ELR (cell line): Measurements from ENCODE around the gene TSPAN11.
"Not testable (repeated sequence)": the region's sequence is repeated elsewhere in the genome, so short reads cannot be mapped to it uniquely, and the experiment has no call there.

Source experiments
- DNase-seq: peaks from one replicate; pipeline ENCODE4 v3.0.0-alpha.2; 2015; ENCODE audit warnings: low read depth

The TSPAN11 gene, protein sequence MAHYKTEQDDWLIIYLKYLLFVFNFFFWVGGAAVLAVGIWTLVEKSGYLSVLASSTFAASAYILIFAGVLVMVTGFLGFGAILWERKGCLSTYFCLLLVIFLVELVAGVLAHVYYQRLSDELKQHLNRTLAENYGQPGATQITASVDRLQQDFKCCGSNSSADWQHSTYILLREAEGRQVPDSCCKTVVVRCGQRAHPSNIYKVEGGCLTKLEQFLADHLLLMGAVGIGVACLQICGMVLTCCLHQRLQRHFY

DNA sequence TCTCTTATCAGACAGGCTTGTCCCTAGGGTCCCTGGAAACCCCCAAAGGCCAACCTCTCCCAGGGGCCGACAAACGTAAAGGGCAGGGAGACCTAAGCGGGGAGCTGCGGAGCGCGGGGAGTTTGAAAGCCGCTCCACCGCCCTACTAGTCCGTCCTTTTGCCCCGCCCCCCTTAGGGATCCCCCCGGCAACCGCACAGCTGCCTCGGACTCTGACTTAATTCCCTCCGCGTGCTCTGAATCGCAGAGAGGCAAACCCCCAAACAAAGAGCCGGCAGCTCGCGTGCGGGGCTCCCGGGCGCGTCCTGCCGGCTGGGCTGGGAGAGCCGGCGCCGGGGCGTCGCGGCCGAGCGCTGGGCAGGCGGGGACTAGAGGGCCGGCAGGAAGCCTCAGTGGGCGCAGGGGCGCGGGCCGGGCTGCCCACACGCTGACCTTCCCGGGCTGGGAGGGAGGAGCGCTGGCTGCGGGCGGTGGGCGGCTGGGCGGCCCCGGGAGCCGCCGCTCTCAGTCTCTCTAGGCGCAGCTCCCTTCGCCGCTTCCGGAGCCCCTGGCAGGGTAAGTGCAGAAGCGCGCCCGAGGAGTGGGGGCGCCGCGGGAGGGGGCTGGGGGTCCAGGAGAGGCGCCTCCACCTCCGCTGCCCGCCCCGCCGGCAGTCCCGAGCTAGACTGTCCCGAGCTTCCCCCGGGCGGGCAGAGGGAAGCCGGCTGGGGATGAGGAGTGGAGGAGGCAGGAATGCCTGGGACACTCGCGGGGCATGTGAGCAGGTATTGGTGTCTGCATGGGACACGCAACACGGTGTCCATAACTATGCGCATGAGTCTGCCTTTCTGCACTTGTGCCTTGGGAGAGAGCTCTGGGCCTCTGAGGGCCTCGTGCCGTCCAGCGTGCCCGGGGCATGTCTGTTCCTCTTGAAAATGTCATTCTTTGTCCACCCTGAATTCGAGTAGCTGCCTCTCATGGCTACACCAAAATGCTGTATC, at the start of gene TSPAN11:
TSS of gene TSPAN11 (plus strand) at position 506 of the 979 bp plus-strand sequence. CDS start 27,244 bp downstream, outside the sequence.
- peak; percentile 12 for DNase-seq

DNA sequence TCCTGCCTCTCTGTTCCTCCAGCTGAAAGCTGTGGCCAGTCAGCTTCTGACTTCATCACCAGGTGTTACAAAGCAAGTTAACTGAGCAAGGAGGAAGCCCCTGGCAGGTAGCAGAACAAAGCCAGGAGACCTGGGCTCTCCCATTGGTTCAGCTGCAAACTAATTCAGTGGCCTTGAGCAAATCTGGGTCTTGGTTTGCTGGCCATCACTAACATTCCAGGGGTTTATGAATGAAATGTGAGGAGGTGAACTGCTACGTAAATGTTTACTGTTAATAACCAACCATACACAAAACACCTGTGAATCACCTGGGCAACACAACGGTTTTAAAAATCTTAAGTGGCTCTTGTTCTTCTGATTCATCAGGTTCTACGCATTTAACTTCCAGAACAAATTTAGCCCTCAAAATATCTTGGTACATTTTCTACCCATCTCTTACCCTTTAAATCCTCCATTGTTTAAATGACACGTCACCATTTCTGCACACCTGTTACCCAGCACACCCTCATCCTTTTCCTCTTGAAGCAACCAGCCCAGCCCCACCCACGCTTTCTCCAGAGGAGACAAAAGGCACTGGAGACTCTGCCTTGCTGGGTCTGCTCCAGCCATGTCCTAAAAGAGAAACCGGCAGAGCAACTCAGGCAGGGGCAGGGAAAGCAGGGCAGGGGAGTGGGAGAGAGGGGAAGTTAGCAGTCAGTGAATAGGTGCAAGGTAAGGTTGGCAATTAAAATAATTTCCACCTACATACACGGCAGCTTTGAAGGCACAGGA, 49.3 kb upstream of the TSPAN11 start:
- no peak for DNase-seq

DNA sequence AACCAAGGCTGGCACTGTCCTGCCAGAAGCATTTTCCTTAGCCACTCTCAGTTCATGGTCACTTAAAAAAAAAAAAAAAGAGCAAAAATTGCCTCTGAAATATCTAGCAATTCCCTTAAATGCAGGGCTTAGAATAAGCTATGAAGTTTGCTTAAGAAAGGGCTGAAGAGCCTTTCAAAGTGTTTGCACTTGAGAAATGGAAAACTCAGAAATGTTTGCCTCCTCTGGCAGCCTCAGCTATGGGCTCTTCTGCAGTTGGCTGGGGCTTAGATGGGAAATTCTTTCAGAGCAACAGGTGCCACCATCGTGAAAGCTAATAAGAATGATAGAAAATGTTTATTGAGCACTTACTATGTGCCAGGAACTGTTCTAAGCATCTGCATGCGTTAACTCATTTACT, 48.5 kb upstream of the TSPAN11 start:
- DNase-seq, result no peak

DNA sequence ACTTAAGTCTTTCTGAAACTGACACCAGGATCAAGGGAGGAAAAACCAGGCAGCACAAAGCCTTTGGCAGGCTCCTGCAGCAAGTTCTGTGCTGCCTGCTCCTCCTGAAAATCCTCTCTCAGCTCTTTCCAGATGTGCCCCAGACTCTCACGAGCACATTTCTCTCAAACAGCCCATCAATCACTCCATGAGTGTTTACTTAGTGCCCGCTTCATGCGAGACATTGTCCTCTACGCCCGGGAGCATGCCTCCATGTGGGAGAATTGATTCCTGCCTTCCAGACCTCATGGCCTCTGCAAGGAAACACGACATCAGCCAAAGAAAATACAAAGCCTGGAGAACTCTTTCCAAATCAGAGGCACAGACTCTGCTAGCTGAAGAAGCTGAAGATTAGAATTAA, 46.5 kb upstream of the TSPAN11 start:
- DNase-seq, result no peak

DNA sequence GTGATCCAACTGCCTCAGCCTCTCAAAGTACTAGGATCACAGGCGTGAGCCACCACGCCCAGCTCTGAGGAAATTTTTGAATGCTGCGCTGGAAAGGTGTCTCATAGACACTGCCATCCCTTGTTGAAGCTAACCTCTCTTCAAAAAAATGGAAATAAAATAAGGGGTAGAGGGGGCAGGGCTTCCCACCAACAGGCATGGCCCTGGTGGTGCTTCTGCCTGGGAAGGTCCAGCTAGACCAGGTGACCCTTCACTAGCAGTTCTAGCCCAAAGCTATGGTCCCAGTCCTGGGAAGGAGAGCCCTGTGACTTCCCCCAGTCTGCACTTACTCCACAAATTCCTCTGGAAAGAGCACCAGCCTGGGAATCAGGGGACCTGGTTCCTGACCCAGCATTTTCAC, 45.7 kb upstream of the TSPAN11 start:
- no peak for DNase-seq

DNA sequence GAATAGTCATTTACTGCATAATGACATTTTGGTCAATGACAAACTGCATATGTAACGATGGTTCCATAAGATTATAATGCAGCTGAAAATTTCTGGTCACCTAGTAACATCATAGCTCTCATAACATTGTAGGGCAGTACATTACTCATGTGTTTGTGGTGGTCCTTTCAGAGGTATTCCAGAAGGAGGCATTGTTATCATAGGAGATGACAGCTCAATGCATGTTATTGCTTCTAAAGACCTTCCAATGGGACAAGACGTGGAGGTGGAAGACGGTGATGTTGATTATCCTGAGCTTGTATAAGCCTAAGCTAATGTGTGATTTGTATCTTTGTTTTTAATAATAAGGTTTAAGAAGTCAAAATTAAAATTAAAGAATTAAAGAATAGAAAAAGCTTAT, 43.8 kb upstream of the TSPAN11 start:
- DNase-seq, result no peak

DNA sequence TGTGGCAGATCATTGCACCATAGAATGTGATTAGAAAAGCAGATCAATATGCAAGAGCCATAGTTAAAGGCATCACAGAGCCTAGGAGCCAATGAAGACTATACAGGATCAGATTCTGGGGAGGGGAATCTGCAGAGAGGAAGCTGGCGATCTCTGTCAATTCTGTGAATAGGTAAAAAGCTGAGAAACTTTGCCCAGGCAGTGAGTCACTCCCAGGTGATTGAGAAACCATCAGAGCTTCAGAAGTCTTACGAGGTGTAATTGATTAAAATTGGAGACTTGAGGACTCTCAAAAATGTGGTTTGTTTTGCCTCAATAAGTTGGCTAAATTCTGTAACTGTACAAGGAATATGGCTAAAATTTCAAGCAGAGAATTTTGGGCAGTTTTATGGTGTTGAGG, 41.7 kb upstream of the TSPAN11 start:
- DNase-seq, result no peak

DNA sequence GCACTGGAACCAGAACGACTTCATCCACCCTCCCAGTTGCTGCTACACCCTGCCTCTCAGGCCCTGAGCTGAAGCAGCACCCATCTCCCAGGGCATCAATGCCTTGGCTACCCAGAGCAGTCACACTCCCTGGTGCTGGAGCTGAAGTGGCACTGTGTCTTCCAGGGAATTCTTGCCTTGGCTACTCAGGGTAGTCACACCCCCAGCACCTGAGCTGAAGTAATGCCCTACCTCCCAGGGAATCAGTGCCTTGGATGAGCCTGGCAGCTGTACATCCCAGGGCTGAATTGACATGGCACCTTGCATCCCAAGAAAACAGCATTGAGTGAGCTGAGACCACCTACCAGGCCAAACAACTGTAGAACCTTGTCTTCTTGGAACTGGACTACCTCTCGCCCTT, 41.2 kb upstream of the TSPAN11 start:
- no peak for DNase-seq

DNA sequence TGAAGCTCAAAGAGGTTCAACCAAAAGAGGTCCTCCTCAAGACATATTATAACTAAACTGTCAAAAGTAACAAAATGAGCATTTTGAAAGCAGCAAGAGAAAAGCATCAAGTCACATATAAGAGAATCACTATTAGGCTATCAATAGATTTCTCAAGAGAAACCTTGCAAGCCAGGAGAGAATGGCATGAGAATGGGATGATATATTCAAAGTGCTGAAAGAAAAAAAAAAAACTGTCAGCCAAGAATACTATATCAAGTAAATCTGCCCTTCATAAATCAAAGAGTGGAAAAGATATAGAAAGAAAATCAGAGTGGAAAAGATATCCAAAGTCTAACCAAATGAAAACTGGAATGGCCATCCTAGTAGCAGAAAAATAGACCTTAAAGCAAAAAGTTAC, 39.3 kb upstream of the TSPAN11 start:
- DNase-seq, result no peak

DNA sequence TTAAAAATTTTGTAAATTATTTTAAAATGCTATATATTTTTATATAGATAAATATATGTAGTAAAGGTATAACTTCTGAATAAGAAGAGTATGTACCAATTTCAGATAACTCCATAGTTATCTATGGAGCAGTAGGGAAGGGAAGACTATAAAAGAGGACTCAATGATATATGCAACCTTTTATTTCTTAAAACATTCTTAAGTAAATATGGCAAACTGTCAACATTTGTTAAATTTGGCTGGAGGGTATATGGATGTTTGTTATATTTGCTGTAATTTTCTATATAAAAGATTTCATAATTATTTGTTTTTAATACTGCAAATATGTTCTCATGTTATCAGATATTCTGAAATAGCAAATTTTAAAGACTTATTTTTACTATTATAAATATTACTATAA, 38.3 kb upstream of the TSPAN11 start:
- DNase-seq, result no peak

DNA sequence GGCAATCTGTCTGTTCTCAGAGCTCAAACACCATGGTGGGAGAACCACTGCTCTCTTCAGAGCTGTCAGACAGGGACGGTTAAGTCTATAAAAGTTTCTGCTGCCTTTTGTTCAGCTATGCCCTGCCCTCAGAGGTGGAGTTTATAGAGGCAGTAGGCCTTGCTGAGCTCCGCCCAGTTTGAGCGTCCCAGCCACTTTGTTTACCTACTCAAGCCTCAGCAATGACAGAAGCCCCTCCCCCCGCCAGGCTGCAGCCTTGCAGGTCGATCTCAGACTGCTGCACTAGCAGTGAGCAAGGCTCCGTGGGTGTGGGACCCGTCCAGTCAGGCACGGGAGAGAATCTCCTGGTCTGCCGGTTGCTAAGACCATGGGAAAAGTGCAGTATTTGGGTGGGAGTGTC, 32.0 kb upstream of the TSPAN11 start:
- DNase-seq, result not testable (repeated sequence)

DNA sequence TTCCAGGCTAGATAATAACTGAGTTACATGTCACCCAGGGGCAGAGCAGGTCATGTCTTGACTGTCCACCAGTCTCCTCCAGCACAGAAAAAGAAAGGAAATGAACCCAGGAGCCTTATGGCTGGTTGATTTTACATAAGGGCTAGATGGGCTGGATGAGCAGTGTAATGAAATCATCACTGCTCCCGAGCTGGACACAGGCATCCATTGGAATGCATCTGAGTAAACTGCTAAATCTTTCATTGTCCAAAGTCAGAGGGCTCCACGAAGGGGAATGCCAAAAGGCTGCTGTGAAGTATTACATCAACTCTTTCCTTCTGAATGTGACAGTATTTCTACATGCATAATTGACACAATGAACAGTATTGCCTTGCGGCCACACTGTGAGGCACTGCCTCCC, 30.1 kb upstream of the TSPAN11 start:
- DNase-seq, result no peak

DNA sequence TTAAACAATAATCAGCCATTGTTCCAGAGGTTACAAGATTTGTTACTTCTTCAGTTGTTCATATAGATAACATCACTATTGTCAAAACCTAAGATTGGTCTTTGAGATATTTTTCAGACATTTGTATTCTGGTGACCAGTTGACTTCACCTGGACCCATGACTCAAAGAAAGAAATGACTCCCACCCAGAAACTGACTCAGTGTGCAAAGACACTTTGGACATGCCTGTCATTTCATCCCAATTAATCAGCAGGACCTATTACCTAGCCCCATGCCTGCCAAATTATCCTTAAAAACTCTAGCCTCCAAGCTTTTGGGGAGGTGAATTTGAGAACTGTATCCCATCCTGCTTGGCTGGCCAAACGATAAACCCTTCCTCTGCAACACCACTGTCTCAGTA, 27.7 kb upstream of the TSPAN11 start:
- no peak for DNase-seq

DNA sequence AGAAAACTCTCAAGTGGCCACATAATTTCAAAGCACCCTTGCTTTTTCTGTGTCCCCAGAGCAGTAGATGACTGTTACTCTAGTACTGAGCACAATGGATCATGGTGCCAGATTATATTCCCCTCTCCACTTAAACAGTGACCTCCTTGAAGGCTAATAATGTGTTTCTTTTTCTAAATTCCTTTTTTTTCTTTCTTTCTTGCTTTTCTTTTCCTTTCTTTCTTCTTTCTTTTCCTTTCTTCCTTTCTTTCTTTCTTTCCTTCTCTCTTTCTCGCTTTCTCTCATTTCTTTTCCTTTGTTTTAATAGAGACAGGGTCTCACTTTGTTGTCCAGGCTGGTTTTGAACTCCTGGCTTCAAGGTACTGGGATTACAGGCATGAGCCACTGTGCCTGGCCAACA, 26.2 kb upstream of the TSPAN11 start:
- no peak for DNase-seq

DNA sequence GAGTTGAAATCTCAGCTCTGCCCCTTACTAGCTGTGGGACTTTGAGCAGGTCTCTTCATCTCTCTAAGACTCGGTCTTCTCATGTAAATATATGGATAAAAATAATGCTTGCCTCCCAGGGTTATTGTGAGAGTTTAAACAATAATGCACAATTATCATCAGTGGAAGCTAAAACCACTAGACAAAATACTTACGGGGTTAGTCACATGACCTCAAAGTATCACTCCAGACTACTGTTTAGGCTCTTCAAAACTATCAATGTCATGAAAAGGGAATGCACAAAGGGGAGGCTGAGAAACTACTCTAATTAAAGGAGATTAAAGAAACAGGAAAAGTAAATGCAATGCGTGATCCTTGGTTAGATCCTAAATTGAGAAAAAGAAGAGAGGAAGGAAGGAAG, 24.5 kb upstream of the TSPAN11 start:
- no peak for DNase-seq

DNA sequence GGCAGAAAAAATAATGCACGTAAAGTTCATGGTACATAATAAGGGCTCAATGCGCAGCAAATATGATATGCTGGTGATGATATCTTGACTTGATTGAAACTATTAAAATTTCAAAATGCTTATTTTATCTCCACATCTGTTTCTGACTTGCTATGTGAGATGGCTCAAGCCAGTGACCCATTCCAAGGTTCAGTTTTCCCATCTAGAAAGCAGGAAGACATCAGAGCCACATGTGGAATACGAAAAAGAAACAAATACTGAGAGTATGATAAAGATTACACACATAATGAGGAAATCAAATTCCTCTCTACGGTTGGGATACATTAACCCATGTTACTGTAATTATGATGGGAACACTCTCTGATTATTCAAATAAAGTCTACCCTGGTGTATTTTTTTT, 24.0 kb upstream of the TSPAN11 start:
- no peak for DNase-seq

DNA sequence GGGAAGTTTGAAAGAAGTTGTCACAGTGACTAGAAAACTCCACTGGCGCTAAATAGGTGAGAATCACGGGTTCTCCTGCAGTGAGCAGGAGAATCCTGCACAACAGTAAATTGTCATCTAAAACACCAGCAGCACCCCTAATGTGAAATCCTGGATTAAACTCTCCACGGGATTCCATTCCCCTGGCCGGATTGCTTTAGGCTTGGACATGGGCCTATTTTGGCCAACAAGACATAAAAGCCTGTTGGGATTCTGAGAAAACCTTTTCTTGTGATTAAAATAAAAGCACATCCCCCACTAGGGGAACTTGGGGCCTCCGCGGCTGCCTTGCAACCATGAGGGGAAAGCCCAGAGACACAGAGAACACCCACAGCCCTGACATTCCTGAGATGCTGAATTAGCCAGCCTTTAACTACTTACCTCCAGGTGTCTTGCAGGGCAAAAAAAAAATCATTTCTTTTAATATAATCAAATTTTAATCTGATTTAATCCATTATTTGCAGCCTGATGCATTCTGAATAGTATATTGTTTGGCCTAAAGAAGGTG, 21.0 kb upstream of the TSPAN11 start:
- DNase-seq, result no peak

DNA sequence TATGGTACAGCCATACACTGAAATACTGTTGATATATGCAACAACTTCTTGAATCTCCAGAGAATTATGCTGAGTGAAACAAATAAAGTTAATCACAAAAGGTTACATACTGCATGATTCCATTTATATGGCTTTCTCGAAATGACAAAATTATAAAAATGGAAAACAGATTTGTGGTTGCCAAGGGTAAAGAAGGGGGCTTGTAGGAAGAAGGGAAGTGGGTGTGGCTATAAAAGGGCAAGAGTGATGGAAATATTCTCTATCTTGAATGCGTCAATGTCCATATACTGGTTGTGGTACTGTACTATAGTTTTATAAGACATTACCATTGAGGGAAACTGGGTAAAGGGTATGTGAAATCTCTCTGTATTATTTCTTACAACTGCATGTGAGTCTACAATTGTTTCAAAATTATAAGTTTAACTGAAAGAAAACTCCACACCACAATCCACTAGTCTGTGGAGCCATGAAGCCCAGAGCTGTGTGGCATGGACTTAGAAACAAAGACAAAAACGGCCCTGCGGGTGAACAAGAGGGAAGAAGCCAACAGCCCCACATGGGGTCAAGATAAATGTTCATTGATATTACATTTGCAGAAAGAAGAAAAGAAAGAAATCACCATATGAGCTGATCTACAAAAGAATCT, 18.3 kb upstream of the TSPAN11 start:
- no peak for DNase-seq

DNA sequence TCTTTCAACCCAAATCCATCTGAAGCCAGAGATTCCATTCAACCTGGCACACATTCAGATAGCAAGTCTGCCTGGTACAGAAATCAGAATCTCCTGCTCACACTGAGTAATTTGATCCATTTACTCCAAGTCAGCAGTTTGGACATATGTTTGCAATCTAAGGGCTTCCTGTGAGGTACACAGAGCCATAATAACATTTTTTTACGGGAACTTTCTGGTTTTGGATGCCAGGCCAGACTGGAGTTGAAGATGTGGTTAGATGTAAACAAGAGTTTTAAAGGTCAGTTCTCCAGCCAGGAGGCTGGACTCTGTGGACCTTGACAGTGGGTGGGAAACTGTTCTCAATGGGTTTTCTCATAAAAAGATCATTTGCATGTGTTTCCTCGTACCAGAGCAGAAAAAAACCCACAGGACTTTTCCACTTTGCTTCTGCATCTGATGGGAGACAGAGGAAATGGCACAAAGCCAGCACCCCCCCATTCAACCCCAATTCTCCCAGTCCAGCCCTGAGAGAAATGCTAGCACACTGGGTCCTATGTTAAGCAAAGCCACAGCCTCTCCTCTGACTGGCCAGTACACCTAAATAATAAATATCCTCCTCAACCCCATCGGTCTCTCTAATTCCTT, 17.7 kb upstream of the TSPAN11 start:
- DNase-seq, result no peak

DNA sequence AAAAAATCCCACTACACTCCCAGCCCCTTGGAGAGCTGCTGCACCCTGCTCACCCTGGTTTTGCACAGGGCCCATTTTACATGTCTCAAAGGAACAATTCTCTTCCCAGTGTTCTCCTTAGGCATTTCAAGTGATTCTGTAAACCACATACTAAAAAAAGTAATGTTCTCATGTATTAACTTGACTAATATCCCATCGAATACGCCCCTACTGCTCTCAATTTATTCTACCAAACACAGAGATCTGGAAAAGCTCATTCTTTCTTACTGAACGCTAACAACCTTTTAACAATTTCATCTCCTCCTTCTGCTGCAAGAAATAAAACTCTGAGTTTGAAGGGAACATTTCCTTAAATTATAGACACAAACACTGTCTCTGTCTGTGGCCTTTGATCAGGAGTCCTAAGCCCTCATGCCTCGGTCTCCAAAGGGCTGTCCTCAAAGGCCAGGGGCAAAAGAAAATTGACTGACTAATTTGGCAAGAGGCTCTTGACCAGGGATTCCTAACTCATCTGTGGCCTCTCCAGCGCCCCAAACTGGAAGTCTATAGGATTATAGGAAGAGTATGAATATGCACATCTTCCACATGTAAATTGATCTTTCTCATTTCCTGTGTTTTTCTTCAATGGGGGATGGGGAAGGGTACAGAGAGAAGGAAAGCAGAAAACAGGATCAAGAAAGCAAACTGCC, 17.1 kb upstream of the TSPAN11 start:
- DNase-seq, result no peak

DNA sequence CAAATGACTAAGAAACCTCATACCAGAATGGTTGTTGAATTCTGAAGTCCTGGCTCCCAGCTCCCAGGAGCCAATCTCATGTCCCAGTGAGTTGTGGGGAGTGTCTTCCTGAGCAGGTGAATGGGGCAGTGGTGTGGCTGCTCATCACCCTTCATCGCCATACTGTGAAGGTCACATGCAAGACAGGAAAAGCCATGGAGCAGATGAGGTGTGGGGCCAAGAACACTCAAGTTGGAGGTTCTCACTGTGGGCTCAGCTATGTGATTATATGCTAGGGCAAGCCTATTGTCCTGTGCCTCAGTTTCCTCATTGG, 16.6 kb upstream of the TSPAN11 start:
- DNase-seq, result no peak
